Liver (tissue), 9 donors: ENCODE data around the gene EPN3. TPM values are rescaled to one million over a fixed set of nuclear protein-coding genes. Genes with fewer than 3 reads are reported as not detected.

Experiments
- DNase-seq: peaks from one replicate; pipeline ENCODE4 v3.0.0-alpha.2; 2017; ENCODE audit warnings: low spot score
- H3K27ac ChIP-seq, 2 donors: one replicate each; pipeline ENCODE4 v1.7.0; 2013; ENCODE audit warnings: inconsistent platforms in 2 of 2, low read length in 2 of 2, control low read depth in 1 of 2, low read depth in 1 of 2, mild to moderate bottlenecking in 1 of 2
- H3K27me3 ChIP-seq, 4 donors: one replicate each; pipeline versions ENCODE4 v1.6.1 to v1.7.0; 2013; ENCODE audit warnings: low read length in 3 of 4, inconsistent platforms in 1 of 4, mild to moderate bottlenecking in 1 of 4, moderate library complexity in 1 of 4; ENCODE audit not compliant: control insufficient read depth in 4 of 4, insufficient read depth in 4 of 4
- H3K36me3 ChIP-seq, 4 donors: one replicate each; pipeline versions ENCODE4 v1.6.1 to v1.7.0; 2013; ENCODE audit warnings: low read length in 3 of 4, mild to moderate bottlenecking in 3 of 4, low read depth in 1 of 4, moderate library complexity in 1 of 4; ENCODE audit not compliant: control insufficient read depth in 4 of 4, insufficient read depth in 3 of 4
- H3K4me1 ChIP-seq, 4 donors: one replicate each; pipeline versions ENCODE4 v1.6.1 to v1.7.0; 2013; ENCODE audit warnings: low read length in 3 of 4, mild to moderate bottlenecking in 3 of 4, moderate library complexity in 1 of 4; ENCODE audit not compliant: control insufficient read depth in 4 of 4, insufficient read depth in 4 of 4
- H3K4me3 ChIP-seq, 3 donors: one replicate each; pipeline versions ENCODE4 v1.6.1 to v1.7.0; 2013; ENCODE audit warnings: low read length in 3 of 3, control low read depth in 1 of 3, low read depth in 1 of 3, mild to moderate bottlenecking in 1 of 3
- H3K9ac ChIP-seq, 2 donors: one replicate each; pipeline ENCODE4 v1.7.0; 2013; ENCODE audit warnings: low read length in 2 of 2, mild to moderate bottlenecking in 2 of 2, moderate library complexity in 2 of 2, control low read depth in 1 of 2, low read depth in 1 of 2
- H3K9me3 ChIP-seq, 4 donors: one replicate each; pipeline versions ENCODE4 v1.6.1 to v1.7.0; 2013; ENCODE audit warnings: low read length in 3 of 4; ENCODE audit not compliant: control insufficient read depth in 4 of 4
- ATF3 ChIP-seq: IDR thresholded peaks from 2 replicates; pipeline ENCODE4 v1.6.1; 2016; ENCODE audit warnings: antibody characterized with exemption
- EGR1 ChIP-seq, 2 donors: IDR thresholded peaks; 2 replicates each; pipeline ENCODE4 v1.6.1; 2016 to 2018; ENCODE audit warnings: antibody characterized with exemption in 2 of 2, low read depth in 2 of 2
- FOXA1 ChIP-seq: IDR thresholded peaks from 2 replicates; pipeline ENCODE4 v1.6.1; 2016; ENCODE audit warnings: antibody characterized with exemption
- FOXA2 ChIP-seq: IDR thresholded peaks from 2 replicates; pipeline ENCODE4 v1.6.1; 2016; ENCODE audit warnings: antibody characterized with exemption
- HNF4A ChIP-seq, 2 donors: conservative IDR thresholded peaks; 2 replicates each; pipeline ENCODE4 v1.6.1; 2016; ENCODE audit warnings: antibody characterized with exemption in 2 of 2, mild to moderate bottlenecking in 2 of 2
- HNF4G ChIP-seq: IDR thresholded peaks from 2 replicates; pipeline ENCODE4 v1.6.1; 2016; ENCODE audit warnings: antibody characterized with exemption
- JUND ChIP-seq, 2 donors: IDR thresholded peaks; 2 replicates each; pipeline ENCODE4 v1.6.1; 2016; ENCODE audit warnings: antibody characterized with exemption in 2 of 2
- MAX ChIP-seq: IDR thresholded peaks from 2 replicates; pipeline ENCODE4 v1.6.1; 2016; ENCODE audit warnings: antibody characterized with exemption
- RAD21 ChIP-seq, 2 donors: IDR thresholded peaks; 2 replicates each; pipeline ENCODE4 v1.6.1; 2016; ENCODE audit warnings: antibody characterized with exemption in 2 of 2, mild to moderate bottlenecking in 2 of 2
- REST ChIP-seq: IDR thresholded peaks from 2 replicates; pipeline ENCODE4 v1.6.1; 2016; ENCODE audit warnings: antibody characterized with exemption, mild to moderate bottlenecking
- SP1 ChIP-seq: IDR thresholded peaks from 2 replicates; pipeline ENCODE4 v1.6.1; 2018; ENCODE audit warnings: antibody characterized with exemption, mild to moderate bottlenecking
- TAF1 ChIP-seq: conservative IDR thresholded peaks from 2 replicates; pipeline ENCODE4 v1.6.1; 2016; ENCODE audit warnings: antibody characterized with exemption, mild to moderate bottlenecking
- YY1 ChIP-seq: IDR thresholded peaks from 2 replicates; pipeline ENCODE4 v1.6.1; 2016; ENCODE audit warnings: antibody characterized with exemption, mild to moderate bottlenecking
- WGBS: extraction: QIAGEN DNeasy Blood & Tissue Kit; methylation state at CpG from one replicate; pipeline ENCODE4 v1.1.7; 2013; 5-methylcytosine and 5-hydroxymethylcytosine counted together
- polyA plus RNA-seq, 2 donors: library from polyadenylated mRNA; stranded (reverse) in 1 of 2; unstranded in 1 of 2; fragments of 200-250 nt in 1 of 2; fragments of >200 nt in 1 of 2; fragmentation: Nextera tagmentation in 1 of 2; extraction: Ambion mirVana in 1 of 2; gene quantifications; one replicate each; pipeline versions ENCODE4 v1.2.1 to v1.2.3, GENCODE V29; 2013 to 2015
- total RNA-seq, 2 donors: library from RNA; depleted of rRNA; stranded (reverse); fragments of >200 nt; gene quantifications; one replicate each; pipeline ENCODE4 v1.2.3, GENCODE V29; 2014
- TF ChIP-seq, protein P1 (sequence below): fragments of 150-350 bp; IDR thresholded peaks from 2 replicates; pipeline ENCODE4 v1.5.1; 2017; ENCODE audit warnings: improper control_type of control experiment, low read depth, low read length; ENCODE audit not compliant: missing input control
- TF ChIP-seq, protein P2 (sequence below): IDR thresholded peaks from 2 replicates; pipeline ENCODE4 v1.6.1; 2016; ENCODE audit warnings: antibody characterized with exemption
- donor health status: healthy.
- donor health status: healthy.
- donor health status: healthy.
- donor health status: healthy.
- donor health status: healthy.

EPN3 gene
- total and polyA plus RNA-seq, 4 donors: 0.06 to 0.51 (median 0.33) TPM; not detected in 1

GRCh38 chr17:50560185-50560824 is 27.8 kb downstream of the EPN3 start, which contains the start of gene CACNA1G (continued):
- no peak for TF ChIP-seq REST
- no peak for TF ChIP-seq FOXA1

DNA sequence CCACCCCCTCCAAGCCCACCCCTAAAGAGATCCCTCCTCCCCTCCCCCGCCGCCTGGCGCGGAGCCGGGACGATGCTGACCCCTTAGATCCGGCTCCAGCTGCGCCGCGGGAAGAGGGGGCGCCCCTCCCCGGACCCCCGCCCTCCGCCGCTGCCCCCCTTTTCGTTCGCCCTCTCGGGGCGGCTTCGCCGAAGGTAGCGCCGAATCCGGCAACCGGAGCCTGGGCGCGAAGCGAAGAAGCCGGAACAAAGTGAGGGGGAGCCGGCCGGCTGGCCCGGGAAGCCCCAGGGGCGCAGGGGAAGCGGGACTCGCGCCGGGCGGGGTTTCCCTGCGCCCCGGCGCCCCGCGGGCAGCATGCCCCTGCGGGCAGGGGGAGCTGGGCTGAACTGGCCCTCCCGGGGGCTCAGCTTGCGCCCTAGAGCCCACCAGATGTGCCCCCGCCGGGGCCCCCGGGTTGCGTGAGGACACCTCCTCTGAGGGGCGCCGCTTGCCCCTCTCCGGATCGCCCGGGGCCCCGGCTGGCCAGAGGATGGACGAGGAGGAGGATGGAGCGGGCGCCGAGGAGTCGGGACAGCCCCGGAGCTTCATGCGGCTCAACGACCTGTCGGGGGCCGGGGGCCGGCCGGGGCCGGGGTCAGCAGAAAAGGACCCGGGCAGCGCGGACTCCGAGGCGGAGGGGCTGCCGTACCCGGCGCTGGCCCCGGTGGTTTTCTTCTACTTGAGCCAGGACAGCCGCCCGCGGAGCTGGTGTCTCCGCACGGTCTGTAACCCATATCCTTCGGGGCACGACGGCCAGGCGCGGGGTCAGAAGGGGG is 28.6 kb downstream of the EPN3 start:
- H3K27ac ChIP-seq: no peak overlapping the region
- no peaks in the 10 kb centered on the region for H3K36me3 ChIP-seq
- H3K4me3 ChIP-seq: peak overlapping the region in 1 of 3 donors; percentile 49
- TF ChIP-seq TAF1 (no peak), JUND (IDR thresholded peaks at IDR 0.05) (no peak), FOXA1 (no peak), RAD21 (IDR thresholded peaks at IDR 0.05) (no peak), HNF4A (conservative IDR thresholded peaks at IDR 0.05) (no peak), ATF3 (no peak)
- 4% methylated on average over 88 of the region's 88 CpGs for WGBS
- peaks cover 11 to 21% (median 17%) of the 10 kb centered on the region in 4 donors for H3K4me1 ChIP-seq
- no peaks in the 10 kb centered on the region for H3K9me3 ChIP-seq
- peaks cover 0 to 6% (median 4%) of the 10 kb centered on the region in 4 donors for H3K27me3 ChIP-seq
- no peak overlapping the region for H3K9ac ChIP-seq
- DNase-seq: no peak

- Histone ChIP-seq H3K4me3 (peak overlapping the region in 1 of 3 donors; percentile 49), H3K9ac (no peak overlapping the region), H3K27ac (no peak overlapping the region), H3K27me3 (peaks cover 0 to 6% (median 4%) of the 10 kb centered on the region in 4 donors), H3K4me1 (peaks cover 11 to 21% (median 17%) of the 10 kb centered on the region in 4 donors), H3K36me3 (no peaks in the 10 kb centered on the region), H3K9me3 (no peaks in the 10 kb centered on the region)
- DNase-seq: no peak
- TF ChIP-seq HNF4A (conservative IDR thresholded peaks at IDR 0.05) (no peak), EGR1 (IDR thresholded peaks at IDR 0.05; ENCODE audit: low read depth in 2 of 2) (no peak), ATF3 (no peak), REST (no peak), MAX (no peak), RAD21 (IDR thresholded peaks at IDR 0.05) (no peak), JUND (IDR thresholded peaks at IDR 0.05) (no peak), FOXA1 (no peak), HNF4G (no peak), FOXA2 (no peak), YY1 (no peak), SP1 (no peak)
- TF ChIP-seq, protein P1, sequence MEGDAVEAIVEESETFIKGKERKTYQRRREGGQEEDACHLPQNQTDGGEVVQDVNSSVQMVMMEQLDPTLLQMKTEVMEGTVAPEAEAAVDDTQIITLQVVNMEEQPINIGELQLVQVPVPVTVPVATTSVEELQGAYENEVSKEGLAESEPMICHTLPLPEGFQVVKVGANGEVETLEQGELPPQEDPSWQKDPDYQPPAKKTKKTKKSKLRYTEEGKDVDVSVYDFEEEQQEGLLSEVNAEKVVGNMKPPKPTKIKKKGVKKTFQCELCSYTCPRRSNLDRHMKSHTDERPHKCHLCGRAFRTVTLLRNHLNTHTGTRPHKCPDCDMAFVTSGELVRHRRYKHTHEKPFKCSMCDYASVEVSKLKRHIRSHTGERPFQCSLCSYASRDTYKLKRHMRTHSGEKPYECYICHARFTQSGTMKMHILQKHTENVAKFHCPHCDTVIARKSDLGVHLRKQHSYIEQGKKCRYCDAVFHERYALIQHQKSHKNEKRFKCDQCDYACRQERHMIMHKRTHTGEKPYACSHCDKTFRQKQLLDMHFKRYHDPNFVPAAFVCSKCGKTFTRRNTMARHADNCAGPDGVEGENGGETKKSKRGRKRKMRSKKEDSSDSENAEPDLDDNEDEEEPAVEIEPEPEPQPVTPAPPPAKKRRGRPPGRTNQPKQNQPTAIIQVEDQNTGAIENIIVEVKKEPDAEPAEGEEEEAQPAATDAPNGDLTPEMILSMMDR: no peak
- TF ChIP-seq, protein P2, sequence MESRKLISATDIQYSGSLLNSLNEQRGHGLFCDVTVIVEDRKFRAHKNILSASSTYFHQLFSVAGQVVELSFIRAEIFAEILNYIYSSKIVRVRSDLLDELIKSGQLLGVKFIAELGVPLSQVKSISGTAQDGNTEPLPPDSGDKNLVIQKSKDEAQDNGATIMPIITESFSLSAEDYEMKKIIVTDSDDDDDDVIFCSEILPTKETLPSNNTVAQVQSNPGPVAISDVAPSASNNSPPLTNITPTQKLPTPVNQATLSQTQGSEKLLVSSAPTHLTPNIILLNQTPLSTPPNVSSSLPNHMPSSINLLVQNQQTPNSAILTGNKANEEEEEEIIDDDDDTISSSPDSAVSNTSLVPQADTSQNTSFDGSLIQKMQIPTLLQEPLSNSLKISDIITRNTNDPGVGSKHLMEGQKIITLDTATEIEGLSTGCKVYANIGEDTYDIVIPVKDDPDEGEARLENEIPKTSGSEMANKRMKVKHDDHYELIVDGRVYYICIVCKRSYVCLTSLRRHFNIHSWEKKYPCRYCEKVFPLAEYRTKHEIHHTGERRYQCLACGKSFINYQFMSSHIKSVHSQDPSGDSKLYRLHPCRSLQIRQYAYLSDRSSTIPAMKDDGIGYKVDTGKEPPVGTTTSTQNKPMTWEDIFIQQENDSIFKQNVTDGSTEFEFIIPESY: no peak
- WGBS: 5% methylated on average over 27 of the region's 27 CpGs
These were observed 29.2 kb downstream of the EPN3 start for GRCh38 chr17:50561746-50562141.
